ENCODE results near the gene TAC3. TPM values are rescaled to one million over a fixed set of nuclear protein-coding genes. Genes with fewer than 3 reads are reported as not detected.

Gene TAC3
- total and polyA plus RNA-seq, 2 of the 4 experiments (the other 2 are of a cell fraction), result 0.94 TPM; not detected in 1

DNA sequence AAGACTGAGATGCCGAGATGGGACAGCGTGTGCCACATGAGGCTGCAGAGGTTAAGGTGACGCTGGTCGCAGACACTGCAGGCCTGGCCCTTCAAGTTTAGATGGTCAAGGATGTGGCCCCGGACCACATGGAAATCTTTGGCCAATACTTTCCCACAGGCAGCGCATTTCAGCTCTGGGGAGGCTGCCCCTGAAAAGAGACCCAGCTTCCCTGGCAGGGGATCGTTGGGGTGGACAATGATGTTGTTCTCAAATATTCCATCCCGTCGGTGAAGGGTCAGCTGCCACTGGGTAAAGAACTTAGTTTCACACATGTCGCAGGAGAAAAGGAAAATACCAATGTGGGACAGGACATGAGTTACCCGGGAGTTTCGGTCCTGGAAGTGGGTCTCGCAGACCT, 12.9 kb downstream of the TAC3 start:
- Histone ChIP-seq H3K18ac (ENCODE audit: low read depth, low read length) (no peak overlapping the region), H3K27ac (ENCODE audit: insufficient read depth, low read length) (no peak overlapping the region), H4K91ac (ENCODE audit: insufficient read depth, low read depth, low read length) (no peak overlapping the region), H3K9me1 (ENCODE audit: insufficient read depth, low read length) (peaks cover 9% of the 10 kb centered on the region; the same call in 1 of the 2 replicates), H3K36me3 (ENCODE audit: control insufficient read depth, insufficient read depth, low read length) (peaks cover 43% of the 10 kb centered on the region), H3K14ac (replicated peaks; ENCODE audit: low read depth, low read length) (no peak overlapping the region), H3K56ac (ENCODE audit: extremely low read depth, insufficient read depth, low read length) (no peak overlapping the region), H3K9ac (ENCODE audit: low read depth, low read length) (no peak overlapping the region), H3K4me1 (ENCODE audit: control insufficient read depth, insufficient read depth, low read length) (peaks cover 8% of the 10 kb centered on the region), H2BK120ac (ENCODE audit: low read depth, low read length) (no peak overlapping the region), H3K27me3 (ENCODE audit: control insufficient read depth, insufficient read depth, low read length) (no peaks in the 10 kb centered on the region), H3K9me3 (ENCODE audit: control insufficient read depth, insufficient read depth, low read length) (no peaks in the 10 kb centered on the region), H4K20me1 (ENCODE audit: insufficient read depth, low read length) (peaks cover 37% of the 10 kb centered on the region), H2AK5ac (ENCODE audit: low read depth, low read length) (no peak overlapping the region), H3K4me3 (ENCODE audit: insufficient read depth, low read depth, low read length) (no peak overlapping the region), H4K5ac (ENCODE audit: low read depth, low read length) (no peak overlapping the region), H2BK15ac (ENCODE audit: low read depth, low read length) (no peak overlapping the region), H3K23ac (ENCODE audit: low read depth, low read length) (no peak overlapping the region), H2AFZ (replicated peaks; ENCODE audit: low read length, poor library complexity) (peak overlapping the region; percentile 33), H2AK9ac (replicated peaks; ENCODE audit: low read depth, low read length, poor library complexity) (no peak overlapping the region), H3K4me2 (ENCODE audit: low read depth, low read length) (no peak overlapping the region), H2BK5ac (ENCODE audit: low read depth, low read length, poor library complexity, severe bottlenecking) (no peak overlapping the region), H3K4ac (ENCODE audit: low read depth, low read length) (no peak overlapping the region), H2BK20ac (ENCODE audit: low read depth, low read length) (no peak overlapping the region), H3K79me1 (ENCODE audit: low read depth in 1 of 2, low read length in 2 of 2) (peaks cover 34 to 77% of the 10 kb centered on the region in 2 experiments), H4K8ac (ENCODE audit: low read depth in 2 of 2, low read length in 2 of 2) (no peak overlapping the region)
- TF ChIP-seq CEBPB (IDR thresholded peaks at IDR 0.05; ENCODE audit: low read depth, low read length), result no peak
- no peak for TF ChIP-seq MAFK (IDR thresholded peaks at IDR 0.05; ENCODE audit: low read depth, low read length)
- no peak for TF ChIP-seq RAD21 (IDR thresholded peaks at IDR 0.05; ENCODE audit: low read length)
- TF ChIP-seq MXI1 (IDR thresholded peaks at IDR 0.05; ENCODE audit: borderline replicate concordance, low read depth, low read length), result no peak
- TF ChIP-seq SMC3 (IDR thresholded peaks at IDR 0.05; ENCODE audit: low read depth, low read length), result no peak
- TF ChIP-seq BHLHE40 (IDR thresholded peaks at IDR 0.05; ENCODE audit: low read depth, low read length), result no peak
- TF ChIP-seq, protein P1, sequence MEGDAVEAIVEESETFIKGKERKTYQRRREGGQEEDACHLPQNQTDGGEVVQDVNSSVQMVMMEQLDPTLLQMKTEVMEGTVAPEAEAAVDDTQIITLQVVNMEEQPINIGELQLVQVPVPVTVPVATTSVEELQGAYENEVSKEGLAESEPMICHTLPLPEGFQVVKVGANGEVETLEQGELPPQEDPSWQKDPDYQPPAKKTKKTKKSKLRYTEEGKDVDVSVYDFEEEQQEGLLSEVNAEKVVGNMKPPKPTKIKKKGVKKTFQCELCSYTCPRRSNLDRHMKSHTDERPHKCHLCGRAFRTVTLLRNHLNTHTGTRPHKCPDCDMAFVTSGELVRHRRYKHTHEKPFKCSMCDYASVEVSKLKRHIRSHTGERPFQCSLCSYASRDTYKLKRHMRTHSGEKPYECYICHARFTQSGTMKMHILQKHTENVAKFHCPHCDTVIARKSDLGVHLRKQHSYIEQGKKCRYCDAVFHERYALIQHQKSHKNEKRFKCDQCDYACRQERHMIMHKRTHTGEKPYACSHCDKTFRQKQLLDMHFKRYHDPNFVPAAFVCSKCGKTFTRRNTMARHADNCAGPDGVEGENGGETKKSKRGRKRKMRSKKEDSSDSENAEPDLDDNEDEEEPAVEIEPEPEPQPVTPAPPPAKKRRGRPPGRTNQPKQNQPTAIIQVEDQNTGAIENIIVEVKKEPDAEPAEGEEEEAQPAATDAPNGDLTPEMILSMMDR (conservative IDR thresholded peaks at IDR 0.05; ENCODE audit: low read depth, low read length), result no peak
- in situ Hi-C loops (cut with MboI; ENCODE audit: low sequenced_read_pairs), result loop anchor here (10.0 kb wide), 1 partner anchor 369 kb away; the partner anchor contains the start of gene BAZ2A
- POLR2A ChIA-PET (ENCODE audit: unreplicated experiment), result no interaction called here
- no peak for DNase-seq
- CTCF ChIA-PET, result no interaction called here
- WGBS, 2 experiments (ENCODE audit: extremely low coverage in 2 of 2, insufficient read length in 1 of 2), result 97% methylated on average over 8 of the region's 13 CpGs; no CpG with 5 or more reads in 1 of the 2 experiments
- BruUV-seq (replicated peaks), result no TSS peak
- intact Hi-C loops (cut with micrococcal nuclease), result loop anchor here (5.0 to 10.0 kb wide), 2 partner anchors 161 to 359 kb away; partner anchors contain the start of gene ATP5F1B
- dilution Hi-C loops (cut with HindIII; ENCODE audit: low sequenced_read_pairs, unreplicated experiment), result no loop called here
- no peak for ATAC-seq (ENCODE audit: low read depth)
